Fibroblast of the conjunctiva (primary cell): Measurements from ENCODE around the gene ZNF529.
"Not testable (repeated sequence)": the region's sequence is repeated elsewhere in the genome, so short reads cannot be mapped to it uniquely, and the experiment has no call there.

Experiments
- DNase-seq: peaks from one replicate; pipeline ENCODE4 v3.0.0-alpha.2; 2010; ENCODE audit warnings: low read depth

The ZNF529 gene

DNA sequence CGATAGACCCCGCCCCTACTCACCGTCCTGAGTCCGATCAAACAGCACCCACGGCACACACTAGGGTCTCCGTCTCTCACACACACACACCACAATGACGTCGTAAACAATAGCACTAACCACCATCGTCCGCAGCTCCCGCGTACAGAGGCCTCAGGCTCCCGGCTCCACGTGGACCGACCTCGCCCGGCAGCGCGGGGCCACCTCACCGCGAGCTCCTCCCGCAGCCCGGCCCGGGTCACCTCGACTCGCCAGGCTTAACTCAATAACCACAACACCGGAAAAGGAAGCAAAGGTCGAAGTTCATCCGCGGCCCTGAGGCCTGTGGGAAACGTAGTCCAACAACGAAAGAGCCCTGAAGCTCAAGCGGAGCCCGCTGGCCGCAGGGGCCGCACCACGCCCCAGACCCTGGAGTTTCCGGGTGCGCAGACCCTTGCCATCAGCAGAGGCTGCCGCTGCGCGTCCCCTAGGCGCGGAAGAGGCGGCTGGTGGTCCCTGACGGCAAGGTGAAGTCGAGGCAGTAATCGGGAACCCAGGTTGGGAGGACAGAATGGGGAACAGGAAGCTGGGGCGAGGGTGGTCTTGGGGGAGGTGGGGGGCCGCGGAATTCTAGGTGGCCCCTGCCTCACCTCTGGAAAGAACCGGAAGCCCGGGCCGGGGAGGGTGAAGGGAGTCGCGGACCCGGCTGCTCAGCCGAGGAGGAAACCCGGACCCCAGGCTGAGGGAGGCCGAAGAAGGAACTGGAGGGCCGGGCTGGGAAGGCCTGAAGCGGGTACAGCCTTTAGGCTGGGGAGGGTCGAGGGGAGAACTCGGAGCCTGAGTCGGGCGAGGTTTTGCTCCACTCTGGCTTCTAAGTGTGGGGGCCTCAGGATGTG, at the start of gene ZNF529:
ZNF529 (minus strand) TSS at position 273 of the 875 bp plus-strand sequence. CDS start 946 bp downstream, outside the sequence.
- peak; percentile 59 for DNase-seq

DNA sequence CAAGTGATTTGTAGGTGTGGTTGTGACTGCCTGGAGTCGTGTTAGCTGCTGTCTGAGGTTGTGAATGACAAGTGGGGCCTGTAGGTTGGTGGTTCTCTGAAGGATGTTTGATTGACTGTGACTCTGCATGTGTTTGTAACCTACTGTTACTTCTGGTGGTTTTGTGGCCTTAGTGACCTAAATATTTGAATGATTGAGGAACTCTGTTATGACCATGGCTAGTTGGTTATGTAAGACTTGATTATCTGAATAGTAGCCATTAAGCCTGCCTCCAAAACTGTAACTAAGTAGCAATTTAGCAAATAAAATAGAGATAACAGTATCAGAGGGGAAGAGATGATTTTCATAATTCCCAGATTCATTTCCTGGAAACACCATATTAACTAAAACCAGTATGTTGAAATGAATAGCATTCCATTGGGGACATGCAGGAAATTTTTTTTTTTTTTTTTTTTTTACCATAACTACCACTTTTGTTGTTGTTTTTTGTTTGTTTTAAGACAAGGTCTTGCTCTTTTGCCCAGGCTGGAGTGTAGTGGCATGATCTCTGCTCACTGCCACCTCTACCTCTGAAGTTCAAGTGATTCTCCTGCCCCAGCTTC, 32.9 kb upstream of the ZNF529 start:
- DNase-seq: no peak

DNA sequence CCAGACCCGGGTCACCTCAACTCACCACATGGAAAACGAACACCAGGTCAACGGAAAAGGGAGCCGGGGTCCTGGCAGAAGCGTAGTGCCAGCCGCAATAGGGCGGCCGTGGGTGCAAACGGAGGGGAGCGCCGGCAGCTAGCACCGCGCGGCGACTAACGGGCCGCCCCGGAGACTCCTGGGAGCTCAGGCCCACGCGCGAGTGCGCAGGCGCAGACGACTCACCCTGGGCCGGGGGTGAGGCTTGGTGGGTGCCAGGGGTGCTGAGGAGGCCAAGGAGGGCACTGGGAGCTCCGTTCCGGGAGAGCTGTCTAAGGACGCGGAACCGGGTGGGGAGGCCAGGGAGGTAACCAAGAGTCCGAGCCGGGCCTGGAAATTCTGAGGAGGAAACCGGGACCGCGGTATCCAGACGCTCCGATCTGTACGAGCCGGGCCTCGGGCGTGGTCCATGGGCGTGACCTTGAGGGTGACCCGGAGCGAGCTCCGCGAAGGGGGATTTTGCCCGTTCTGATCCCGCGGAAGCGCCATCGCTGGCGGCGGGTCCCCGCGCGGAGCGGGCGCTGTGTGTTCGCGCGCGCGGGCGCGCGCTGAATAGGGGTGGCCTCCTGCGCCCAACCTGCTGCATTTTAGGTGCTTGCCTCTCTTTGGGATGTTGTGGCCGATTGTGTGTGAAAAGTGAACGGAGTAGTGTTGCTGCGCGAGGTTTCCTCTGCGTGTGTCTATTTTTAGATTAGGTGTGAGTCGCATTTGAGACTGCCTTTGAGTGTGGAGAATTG, 32.2 kb upstream of the ZNF529 start, which contains the start of gene ZNF382:
ZNF382 (plus strand) TSS at position 213 of the 776 bp plus-strand sequence. CDS start 4,602 bp downstream, outside the sequence.
- peak; percentile 40 for DNase-seq

DNA sequence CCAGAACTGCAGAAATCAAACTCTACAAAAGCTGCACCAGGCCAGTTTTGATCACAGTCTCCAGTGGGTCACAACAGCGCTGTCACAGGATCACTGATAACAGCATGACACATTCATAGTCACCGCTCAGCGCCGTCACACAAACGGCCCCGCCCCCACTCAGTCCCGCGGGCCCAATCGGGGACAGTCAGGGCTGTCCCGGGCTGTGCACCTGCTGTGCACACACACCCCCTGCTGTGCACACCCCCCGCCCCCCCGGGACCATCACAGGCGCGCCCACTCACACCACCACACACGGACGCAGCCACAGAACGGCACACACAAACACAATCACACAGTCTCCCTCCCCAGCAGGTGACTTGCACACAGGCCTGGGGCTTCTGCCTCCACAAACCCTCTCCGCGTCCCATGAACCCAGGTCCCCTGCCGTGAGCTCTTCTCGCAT, 31.6 kb upstream of the ZNF529 start:
- DNase-seq: no peak

DNA sequence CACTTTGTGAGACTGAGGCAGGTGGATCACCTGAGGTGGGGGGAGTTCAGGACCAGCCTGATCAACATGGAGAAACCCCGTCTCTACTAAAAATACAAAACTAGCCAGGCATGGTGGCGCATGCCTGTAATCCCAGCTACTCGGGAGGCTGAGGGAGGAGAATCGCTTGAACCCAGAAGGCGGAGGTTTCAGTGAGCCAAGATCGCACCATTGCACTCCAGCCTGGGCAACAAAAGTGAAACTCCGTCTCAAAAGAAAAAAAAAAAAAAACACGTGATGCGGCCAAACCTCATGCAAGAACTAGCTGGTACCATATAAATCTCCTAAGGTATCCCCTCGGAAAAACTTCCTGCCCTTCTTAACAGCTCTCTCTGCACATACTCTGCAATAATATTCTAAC, 29.6 kb upstream of the ZNF529 start:
- not testable (repeated sequence) for DNase-seq

DNA sequence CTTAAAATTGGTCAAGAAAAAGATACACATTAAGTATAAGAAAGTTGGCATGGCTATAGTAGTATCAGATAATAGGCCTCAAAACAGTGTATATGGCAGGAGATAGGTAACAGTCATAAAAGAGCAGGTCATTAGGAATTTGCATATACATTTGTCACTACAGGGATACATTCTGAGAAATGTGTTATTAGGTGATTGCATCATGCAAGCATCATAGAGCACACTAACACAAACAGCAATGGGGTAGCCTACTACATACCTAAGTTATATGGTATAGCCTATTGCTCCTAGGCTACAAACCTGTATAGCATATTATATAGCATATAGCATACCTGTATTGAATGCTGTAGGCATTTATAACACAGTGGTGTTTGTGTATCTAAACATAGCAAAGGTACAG, 6.2 kb upstream of the ZNF529 start:
- DNase-seq: no peak

DNA sequence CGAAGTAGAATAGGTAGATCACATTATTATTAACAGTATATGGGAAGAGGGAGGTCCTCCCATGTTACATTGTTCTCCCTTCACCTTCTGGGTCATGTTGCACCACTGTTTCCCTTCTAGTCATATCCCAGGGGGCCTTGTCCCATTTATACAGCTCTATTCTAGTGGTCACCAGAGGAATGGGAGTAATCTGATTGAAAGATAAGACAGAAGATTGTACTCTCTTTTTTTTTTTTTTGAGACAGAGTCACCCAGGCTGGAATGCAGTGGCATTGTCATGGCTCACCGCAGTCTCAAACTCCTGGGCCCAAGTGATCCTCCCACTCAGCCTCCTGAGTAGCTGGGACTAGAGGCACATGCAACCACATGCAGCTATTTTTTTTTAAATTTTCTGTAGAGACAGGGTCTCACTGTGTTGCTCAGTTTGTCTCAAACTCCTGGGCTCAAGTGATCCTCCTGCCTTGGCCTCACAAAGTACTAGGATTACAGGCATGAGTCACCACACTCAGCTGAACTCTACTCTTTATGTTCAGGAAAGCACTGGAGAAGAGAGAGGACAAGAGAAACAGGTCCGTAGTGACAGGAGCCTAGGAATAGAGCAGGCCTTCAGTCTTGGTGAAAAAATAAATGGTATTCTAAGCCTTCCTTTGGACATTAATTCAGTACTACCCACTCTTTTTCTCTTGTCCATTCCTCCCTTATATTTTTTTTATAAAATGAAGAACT, 4.3 kb upstream of the ZNF529 start:
- no peak for DNase-seq

DNA sequence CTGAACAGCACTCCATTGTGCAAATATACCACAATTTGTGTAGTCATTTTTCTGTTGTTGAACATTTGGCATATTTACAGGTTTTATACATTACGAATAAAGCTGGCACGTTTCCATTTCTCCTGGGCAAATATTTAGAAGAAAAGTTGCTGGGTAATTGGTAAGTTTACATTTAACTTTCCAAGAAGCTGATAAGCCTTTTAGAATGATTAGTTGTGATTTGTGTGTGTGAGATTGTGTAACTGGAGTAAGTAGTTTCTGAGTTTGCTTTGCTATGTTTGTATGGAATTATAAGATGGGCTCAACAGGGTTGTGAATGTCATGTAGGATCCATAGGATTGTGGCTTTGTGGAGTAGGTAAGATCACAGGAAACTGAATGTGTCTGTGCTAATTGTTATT, 1.6 kb upstream of the ZNF529 start:
- DNase-seq: no peak

DNA sequence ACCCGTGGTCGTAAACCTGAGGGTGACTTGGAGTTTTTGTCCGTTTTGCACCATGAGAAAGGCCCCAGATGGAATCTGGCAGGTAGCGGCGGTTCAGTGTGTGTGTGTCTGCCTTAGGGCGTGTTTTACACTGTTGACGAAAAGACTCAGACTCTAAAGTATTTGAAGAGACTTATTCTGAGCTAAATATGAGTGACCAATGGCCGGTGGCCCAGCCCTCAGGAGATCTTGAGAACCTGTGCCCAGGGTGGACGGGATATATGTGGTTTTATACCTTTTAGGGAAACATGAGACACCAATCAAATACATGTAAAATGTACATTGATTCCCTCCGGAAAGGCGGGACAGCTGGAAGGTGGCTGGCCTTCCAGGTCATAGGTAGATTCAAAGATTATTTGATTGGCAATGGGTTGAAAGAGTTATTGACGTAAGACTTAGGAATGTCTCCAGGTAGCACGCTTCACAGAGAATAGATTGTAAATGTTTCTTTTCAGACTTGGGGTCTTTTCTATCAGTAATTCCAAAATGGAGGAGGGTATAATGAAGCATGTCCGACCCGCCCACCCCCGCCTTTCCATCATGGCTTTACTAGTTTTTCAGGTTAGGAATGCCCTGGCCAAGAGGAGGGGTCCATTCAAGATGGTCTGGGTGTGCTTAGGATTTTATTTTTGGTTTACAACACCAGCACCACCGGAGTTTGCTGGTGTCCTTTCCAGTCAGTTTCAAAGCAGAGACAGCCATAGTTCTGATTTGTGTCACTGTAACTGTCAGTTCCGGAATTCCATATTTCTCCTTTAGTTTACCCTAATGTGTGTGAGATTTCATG, 1.0 kb upstream of the ZNF529 start:
- no peak for DNase-seq

DNA sequence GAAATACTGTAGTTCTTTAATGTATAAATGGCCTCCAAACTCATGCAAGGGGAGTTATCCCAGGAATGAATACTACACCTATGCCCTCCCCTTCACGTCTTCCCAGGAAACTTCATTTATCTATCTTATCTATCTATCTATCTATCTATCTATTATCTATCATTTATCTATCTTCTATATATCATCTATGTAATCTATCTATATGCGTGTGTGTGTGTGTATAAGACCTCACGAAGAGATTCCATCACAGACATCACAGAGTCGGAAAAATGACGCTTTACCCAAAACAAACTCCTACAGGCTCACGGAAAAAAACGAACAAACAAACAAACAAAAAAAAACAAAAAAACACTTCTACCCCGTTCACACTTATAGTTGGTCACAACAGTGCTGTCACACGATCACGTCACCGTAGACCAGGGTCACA, 486 bp downstream of the ZNF529 start:
- no peak for DNase-seq

DNA sequence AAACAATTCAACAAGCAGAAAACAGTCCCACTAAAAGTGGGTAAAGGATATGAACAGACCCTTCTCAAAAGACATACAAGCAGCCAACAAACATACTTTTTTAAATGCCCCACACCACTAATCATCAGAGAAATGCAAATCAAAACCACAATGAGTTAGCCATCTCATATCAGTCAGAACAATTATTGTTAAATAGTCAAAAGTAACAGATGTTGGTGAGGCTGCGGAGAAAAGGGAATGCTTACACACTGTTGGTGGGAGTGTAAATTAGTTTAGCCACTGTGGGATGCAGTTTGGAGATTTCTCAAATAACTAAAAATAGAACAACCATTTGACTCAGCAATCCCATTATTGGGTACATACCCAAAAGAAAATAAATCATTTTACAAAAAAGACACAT, 8.7 kb downstream of the ZNF529 start:
- no peak for DNase-seq

DNA sequence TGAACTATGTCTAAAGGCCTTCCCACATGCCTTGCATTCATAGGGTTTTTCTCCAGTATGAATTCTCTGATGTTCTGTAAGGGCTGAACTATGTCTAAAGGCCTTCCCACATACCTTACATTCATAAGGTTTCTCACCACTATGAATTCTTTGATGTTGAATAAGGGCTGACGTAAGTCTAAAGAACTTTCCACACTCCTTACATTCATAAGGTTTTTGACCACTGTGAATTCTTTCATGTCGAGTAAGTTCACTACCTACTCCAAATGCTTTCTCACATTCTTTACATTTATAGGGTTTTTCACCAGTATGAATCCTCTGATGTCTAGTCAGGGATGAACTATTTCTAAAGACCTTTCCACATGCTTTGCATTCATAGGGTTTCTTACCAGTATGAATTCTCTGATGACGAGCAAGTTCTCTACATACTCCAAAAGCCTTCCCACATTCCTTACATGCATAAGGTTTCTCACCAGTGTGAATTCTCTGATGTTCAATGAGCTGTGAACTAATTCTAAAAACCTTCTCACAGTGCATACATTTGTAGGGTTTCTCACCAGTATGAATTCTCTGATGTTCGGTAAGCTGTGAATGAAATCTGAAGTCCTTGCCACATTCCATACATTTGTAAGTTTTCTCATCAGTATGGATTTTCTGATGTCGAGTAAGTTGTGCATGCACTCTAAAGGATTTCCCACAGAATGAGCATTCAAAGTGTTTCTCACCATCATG, 25.9 kb downstream of the ZNF529 start:
- no peak for DNase-seq

DNA sequence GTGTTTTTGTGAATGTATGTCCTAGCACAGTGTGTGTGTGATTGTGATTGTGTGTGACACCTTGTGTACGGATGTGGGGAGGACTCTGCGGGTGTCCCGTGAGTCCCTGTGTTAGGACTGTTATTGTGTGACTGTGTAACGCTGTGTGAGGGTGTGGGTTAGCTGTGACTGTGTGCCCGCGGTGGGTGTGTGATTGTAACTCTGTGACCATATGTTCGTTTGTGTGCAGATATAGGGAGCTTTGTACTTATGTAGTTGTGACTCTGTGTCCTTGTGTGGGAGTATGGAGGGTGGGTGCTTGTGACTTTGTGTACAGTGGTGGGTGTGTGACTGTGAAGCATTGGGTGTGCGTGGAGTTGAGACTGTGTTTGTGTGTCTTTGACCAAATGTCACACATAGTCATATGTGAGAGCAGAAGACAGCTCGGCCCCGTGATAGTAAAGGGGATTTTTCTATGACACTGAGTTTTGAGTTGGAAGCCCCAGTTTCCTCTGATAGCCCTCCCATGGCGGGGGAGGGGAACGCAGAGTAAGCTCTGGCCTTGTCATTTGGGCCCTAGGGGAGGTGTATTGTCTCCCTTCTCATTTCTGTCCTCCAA, 44.1 kb downstream of the ZNF529 start:
- no peak for DNase-seq

DNA sequence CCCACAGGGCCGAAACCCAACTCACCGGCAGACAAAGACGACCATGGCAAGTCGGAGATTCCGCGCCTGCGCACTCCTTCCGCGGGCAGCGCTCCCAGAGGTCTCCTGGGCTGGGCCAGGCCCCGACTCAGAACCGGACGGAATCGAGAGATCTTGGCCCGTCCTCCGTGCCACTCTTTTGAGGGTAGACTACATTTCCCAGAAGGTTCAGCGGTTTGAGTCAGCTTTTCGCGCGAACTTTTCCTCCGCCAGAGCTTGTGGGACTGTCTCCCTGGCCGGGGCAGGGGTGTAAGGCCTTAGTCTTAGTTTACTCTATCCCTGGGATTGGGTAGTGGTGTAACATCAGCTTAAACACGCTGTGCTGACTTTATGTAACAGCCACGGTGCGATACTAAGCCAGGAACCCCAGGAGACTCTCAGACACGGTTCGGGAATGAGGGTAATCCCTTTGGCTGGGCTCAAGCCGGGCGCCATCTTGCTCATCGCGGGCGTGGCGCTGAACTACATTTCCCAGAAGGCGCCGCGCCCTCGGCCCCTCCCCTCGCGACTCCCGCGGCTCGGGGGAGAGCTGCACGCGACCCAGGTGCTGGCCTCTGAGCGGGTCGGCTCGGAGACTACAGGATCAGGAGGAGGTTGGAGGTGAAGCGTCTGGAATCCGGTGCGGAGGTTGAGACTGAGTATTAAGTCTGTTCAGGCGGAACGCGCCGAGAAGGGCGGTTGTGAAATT, 44.7 kb downstream of the ZNF529 start, which contains the start of gene ZNF260:
ZNF260 (minus strand) TSS at position 78 of the 727 bp plus-strand sequence. CDS start 13,033 bp downstream, outside the sequence.
- peak; percentile 96 for DNase-seq

DNA sequence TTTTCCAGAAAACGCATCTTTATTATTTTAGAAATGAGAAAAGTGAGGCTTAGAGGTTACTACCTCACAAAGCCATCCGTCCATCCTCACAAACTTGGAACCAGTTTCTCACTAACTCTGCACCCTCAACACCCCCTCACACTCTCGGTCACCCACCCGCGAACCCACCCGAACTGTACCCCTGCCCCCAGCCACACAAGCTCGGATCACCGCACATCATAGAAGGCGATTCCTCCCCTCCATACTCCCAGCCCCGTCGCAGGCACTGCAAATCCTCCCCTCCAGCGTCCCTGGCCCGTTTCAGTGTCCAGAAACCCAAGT, 45.3 kb downstream of the ZNF529 start:
- no peak for DNase-seq

DNA sequence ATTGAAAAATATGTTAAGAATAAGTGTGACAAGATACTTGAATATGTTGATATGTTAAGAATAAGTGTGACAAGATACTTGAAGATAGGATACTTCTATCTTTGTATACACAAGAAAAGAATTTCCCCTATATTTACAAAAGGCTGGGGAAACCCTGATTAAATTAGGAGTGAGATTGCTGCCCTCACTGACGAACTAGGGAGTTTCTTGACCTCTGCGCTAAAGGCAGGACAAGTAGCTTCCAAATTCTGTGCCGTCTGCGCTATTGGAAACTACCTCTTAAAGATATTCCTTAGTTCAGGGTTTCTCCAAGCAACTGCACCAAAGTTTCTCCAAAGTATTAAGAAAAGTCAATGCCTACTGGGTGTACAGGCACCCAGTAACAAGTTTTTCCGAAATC, 45.8 kb downstream of the ZNF529 start:
- DNase-seq: no peak

DNA sequence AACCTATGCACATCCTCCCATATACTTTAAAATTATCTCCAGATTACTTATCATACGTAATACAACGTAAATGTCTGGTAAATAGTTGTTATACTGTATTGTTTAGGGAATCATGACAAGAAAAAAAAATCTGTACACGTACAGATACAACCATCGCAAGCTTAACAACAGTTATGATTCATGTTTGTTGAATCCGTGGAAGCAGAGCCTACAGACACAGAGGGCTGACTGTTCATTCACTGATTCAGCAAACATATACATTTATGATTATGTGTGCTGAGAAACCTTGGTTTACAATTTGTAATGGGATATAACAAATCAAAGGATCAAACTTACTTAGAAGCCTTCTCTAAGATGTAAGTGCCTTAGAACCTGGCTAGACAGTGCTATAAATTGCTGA, 46.5 kb downstream of the ZNF529 start:
- no peak for DNase-seq

DNA sequence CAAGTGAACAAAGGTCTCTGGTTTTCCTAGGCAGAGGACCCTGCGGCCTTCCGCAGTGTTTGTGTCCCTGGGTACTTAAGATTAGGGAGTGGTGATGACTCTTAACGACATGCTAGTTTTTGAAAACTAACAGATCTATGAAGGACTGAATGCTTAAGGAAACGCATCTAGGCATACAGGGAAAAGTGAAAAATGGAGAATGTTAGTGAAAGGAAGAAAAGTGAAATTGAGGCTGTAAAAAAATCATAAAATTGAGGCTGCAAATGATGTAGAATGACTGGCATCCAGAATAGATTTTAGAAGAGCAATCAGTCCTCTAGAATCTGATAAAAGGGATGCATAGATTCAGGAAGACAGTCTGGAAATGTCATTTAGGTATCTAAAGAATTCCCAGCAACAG, 48.5 kb downstream of the ZNF529 start:
- no peak for DNase-seq

DNA sequence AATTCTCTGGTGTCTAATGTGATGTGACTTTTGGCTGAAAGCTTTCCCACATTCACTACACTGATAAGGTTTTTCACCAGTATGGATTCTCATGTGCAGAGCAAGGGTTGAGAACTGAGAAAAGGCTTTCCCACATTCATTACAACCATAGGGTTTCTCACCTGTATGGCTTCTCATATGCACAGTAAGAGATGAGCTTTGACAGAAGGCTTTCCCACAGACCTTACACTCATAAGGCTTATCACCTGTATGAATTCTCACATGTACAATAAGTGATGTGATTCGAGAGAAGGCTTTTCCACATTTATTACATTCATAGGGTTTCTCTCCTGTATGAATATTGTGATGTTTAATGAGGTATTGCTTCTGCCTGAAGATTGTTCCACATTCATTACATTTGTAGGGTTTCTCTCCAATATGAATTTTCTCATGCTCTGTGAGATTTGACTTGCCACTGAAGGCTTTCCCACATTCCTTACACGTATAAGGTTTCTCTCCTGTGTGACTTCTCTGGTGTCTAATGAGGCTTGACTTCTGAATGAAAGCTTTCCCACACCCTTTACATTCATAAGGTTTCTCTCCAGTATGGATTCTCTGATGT, 59.0 kb downstream of the ZNF529 start:
- DNase-seq: no peak
